ENCODE measurements around the gene EHD2. TPM values are rescaled to one million over a fixed set of nuclear protein-coding genes. Genes with fewer than 3 reads are reported as not detected.
A peak's percentile ranks its signal among the peaks of the same experiment; 100 is the strongest.
"Not testable (repeated sequence)": the region's sequence is repeated elsewhere in the genome, so short reads cannot be mapped to it uniquely, and the experiment has no call there.

Gene EHD2
- total RNA-seq, 3 donors from 2014 or later: 0.26 to 0.66 (median 0.43) TPM

DNA sequence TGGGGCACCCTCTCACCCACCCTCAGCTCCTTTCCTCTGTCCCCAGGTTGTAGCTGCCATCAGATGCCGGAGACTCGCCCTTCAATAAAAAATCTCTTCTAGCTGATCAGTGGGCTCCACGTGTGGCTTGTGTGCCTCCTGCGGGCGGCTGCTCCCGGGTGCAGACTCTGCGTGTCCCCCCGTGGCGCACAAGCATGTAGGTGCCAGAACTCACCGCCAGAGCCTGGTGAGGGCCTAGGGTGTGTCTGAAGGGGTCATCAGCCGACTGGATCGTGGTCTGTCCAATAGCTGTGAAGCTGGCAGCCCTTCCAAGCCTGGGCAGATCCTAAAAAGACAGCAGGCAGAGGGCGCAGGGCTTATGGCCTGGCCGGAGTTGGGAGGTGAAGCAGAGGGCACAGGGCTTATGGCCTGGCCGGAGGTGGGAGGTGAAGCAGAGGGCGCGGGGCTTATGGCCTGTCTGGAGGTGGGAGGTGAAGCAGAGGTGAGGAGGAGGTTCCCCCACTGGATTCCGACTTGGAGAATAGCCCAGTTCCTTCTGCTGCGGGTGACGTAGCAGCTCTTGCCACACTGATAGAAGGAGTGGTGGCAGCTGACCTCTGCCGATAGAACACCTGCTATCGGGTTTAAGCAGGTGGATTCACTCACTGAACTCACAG is 43.9 kb downstream of the EHD2 start:
- no peak for ATAC-seq
- H3K9me3 Mint-ChIP-seq: no peaks in the 10 kb centered on the region
- no peak overlapping the region for H3K4me3 Mint-ChIP-seq
- H3K4me1 Mint-ChIP-seq (ENCODE audit: low read depth): peaks cover 2% of the 10 kb centered on the region
- DNase-seq: no peak
- no peaks in the 10 kb centered on the region for H3K27me3 Mint-ChIP-seq (ENCODE audit: low read depth)
- peaks cover 41% of the 10 kb centered on the region for H3K36me3 Mint-ChIP-seq (ENCODE audit: insufficient read depth)

DNA sequence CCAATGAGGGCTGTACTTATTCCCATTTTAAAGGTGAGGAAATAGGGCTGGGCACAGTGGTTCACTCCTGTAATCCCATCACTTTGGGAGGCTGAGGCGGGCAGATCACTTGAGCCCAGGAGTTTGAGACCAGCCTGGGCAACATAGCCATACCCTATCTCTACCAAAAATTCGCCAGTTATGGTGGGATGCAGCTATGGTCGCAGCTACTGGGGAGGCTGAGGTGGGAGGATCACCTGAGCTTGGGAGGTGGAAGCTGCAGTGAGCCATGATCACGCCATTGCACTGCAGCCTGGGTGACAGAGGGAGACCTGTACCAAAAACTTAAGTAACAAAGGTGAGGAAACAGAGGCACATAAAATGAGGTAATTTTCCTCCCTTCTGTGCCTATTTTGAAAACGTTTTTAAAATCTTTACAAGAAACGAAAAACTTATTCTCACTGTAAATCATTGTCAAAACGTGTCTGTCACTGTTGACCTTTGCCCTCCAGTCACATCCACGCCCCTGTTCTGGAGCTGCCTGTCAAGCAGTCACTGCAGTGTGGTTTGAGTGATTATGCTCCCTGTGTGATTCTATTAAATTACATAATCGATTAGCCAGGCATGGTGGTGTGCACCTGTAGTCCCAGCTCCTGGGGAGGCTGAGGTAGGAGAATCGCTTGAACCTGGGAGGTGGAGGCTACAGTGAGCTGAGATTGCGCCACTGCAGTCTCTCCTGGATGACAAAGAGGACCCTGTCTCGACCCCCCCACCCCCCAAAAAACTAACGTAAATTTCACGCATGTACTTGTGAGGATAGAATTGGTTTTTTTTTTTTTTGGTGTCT is 44.6 kb downstream of the EHD2 start:
- DNase-seq (no peak), ATAC-seq (no peak)
- Mint-ChIP-seq H3K36me3 (ENCODE audit: insufficient read depth) (peaks cover 36% of the 10 kb centered on the region), H3K9me3 (no peaks in the 10 kb centered on the region), H3K4me1 (ENCODE audit: low read depth) (no peaks in the 10 kb centered on the region), H3K27me3 (ENCODE audit: low read depth) (no peaks in the 10 kb centered on the region), H3K4me3 (no peak overlapping the region)

DNA sequence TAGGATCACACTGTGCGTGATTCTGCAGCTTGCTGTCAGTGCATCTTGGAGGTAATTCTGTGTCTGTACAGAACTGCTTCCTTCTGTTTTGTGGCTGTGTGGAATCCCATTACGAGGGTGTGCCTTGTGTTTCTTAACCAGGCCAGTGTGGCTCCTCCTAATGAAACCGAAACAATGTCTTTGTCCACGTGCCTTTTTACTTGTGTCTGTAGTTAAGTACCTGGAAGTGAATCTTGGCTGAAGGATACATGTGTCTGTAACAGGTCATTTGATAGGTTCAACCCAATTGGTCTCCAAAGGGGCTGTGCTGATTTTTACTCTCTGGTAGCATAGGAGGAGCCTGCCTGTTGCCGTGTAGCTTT is 45.2 kb downstream of the EHD2 start:
- Mint-ChIP-seq H3K4me3 (no peak overlapping the region), H3K27me3 (ENCODE audit: low read depth) (no peaks in the 10 kb centered on the region), H3K36me3 (ENCODE audit: insufficient read depth) (peaks cover 30% of the 10 kb centered on the region), H3K4me1 (ENCODE audit: low read depth) (no peaks in the 10 kb centered on the region), H3K9me3 (no peaks in the 10 kb centered on the region)
- no peak for DNase-seq
- no peak for ATAC-seq

DNA sequence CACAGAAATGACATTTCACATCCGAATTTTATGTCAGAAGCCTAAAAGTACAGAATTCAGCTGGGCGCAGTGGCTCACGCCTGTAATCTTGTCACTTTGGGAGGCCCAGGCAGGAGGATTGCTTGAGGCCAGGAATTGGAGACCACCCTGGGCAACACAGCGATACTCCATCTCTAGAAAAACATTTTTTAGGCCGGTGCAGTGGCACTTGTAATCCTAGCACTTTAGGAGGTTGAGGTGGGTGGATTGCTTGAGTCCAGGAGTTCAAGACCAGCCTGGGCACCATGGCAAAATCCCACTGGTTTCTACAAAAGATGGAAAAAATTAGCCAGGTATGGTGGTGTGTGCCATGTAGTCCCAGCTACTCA is 47.4 kb downstream of the EHD2 start:
- DNase-seq (no peak), ATAC-seq (no peak)
- no peaks in the 10 kb centered on the region for H3K27me3 Mint-ChIP-seq (ENCODE audit: low read depth)
- no peaks in the 10 kb centered on the region for H3K4me1 Mint-ChIP-seq (ENCODE audit: low read depth)
- peaks cover 19% of the 10 kb centered on the region for H3K36me3 Mint-ChIP-seq (ENCODE audit: insufficient read depth)
- H3K9me3 Mint-ChIP-seq: no peaks in the 10 kb centered on the region
- no peak overlapping the region for H3K4me3 Mint-ChIP-seq

DNA sequence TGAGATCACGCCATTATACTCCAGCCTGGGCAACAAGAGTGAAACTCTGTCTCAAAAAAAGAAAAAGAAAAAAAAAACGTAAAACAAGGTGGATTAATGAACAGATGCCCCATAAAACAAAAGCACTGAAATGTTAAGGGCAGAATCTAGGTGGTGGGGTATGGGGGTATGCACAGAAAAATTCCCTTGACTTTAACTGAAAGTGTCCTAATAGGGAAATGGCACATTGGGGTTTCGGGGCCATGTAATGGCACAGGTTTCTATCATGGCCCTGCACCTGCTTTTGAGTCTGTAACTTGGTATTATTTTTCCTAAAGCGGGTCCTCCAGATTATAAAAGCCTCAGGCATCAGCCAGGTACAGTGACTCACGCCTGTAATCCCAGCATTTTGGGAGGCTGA is 48.3 kb downstream of the EHD2 start:
- Mint-ChIP-seq H3K27me3 (ENCODE audit: low read depth) (no peaks in the 10 kb centered on the region), H3K4me1 (ENCODE audit: low read depth) (no peaks in the 10 kb centered on the region), H3K4me3 (no peak overlapping the region), H3K36me3 (ENCODE audit: insufficient read depth) (peaks cover 14% of the 10 kb centered on the region), H3K9me3 (no peaks in the 10 kb centered on the region)
- DNase-seq (no peak), ATAC-seq (no peak)

DNA sequence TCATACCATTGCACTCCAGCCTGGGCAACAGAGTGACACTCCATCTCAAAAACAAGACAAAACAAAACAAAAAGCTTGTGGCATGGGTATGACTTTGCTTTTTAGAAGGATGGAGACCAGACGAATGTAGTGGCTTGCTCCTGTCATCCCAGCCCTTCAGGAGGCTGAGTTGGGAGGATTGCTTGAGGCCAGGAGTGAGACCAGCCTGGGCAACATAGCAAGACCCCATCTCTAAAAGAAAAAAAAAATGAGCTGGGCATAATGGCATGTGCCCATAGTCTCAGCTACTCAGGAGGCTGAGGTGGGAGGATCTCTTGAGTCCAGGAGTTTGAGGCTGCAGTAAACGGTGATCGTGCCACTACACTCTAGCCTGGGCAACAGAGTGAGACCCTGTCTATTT is 48.9 kb downstream of the EHD2 start:
- Mint-ChIP-seq H3K27me3 (ENCODE audit: low read depth) (no peaks in the 10 kb centered on the region), H3K4me1 (ENCODE audit: low read depth) (no peaks in the 10 kb centered on the region), H3K36me3 (ENCODE audit: insufficient read depth) (peaks cover 11% of the 10 kb centered on the region), H3K9me3 (no peaks in the 10 kb centered on the region), H3K4me3 (no peak overlapping the region)
- ATAC-seq: no peak
- DNase-seq: no peak

DNA sequence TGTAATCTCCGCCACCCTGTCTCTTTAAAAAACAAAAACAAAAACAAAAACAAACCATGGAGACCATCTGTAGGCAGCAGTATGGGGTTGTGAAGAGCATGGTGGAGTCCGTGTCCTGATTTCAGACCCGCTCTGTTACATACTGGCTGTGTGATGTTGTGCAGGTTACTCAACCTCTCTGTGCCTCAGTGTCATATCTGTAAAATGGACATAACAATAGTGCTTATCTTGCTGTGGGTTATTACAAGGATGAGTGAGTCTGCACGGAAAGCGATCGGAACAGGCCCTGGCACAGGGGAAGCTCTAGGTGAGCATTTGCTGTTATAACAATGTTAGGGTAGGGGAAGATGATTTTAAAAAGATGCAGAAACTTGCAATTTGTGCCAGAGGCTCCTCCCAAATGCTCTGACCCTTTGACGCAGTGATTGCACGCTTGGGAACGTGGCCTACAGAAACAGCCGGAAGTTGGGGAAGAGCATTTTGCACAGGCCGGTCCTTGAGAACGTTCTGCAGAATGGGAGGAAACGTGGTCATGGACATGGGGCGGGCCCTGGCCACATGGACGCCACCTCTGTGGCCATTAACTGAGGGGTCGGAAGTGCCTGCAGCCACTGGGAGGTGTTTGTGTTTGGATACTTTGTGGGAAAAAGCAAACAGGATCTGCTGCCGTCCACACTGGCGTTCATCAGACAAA is 49.5 kb downstream of the EHD2 start:
- Mint-ChIP-seq H3K9me3 (no peaks in the 10 kb centered on the region), H3K27me3 (ENCODE audit: low read depth) (no peaks in the 10 kb centered on the region), H3K36me3 (ENCODE audit: insufficient read depth) (peaks cover 9% of the 10 kb centered on the region), H3K4me3 (no peak overlapping the region), H3K4me1 (ENCODE audit: low read depth) (no peaks in the 10 kb centered on the region)
- no peak for ATAC-seq
- no peak for DNase-seq

DNA sequence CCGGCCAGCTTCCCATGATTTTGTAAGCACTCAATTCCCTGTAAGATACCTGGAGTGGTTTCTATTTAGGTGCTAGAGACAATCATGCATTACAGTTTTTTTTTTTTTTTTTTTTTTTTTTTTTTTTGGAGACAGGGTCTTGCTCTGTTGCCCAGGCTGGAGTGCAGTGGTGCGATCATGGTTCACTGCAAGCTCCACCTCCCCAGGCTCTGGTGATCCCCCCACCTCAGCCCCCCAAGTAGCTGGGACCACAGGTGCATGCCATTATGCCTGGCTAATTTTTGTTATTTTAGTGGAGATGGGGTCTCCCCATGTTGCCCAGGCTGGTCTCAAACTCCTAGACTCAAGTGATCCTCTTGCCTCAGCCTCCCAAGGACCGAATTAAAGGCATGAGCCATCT is 51.5 kb downstream of the EHD2 start:
- not testable (repeated sequence) for ATAC-seq; H3K4me1 Mint-ChIP-seq (ENCODE audit: low read depth); H3K9me3 Mint-ChIP-seq; H3K27me3 Mint-ChIP-seq (ENCODE audit: low read depth); H3K4me3 Mint-ChIP-seq; H3K36me3 Mint-ChIP-seq (ENCODE audit: insufficient read depth); DNase-seq

DNA sequence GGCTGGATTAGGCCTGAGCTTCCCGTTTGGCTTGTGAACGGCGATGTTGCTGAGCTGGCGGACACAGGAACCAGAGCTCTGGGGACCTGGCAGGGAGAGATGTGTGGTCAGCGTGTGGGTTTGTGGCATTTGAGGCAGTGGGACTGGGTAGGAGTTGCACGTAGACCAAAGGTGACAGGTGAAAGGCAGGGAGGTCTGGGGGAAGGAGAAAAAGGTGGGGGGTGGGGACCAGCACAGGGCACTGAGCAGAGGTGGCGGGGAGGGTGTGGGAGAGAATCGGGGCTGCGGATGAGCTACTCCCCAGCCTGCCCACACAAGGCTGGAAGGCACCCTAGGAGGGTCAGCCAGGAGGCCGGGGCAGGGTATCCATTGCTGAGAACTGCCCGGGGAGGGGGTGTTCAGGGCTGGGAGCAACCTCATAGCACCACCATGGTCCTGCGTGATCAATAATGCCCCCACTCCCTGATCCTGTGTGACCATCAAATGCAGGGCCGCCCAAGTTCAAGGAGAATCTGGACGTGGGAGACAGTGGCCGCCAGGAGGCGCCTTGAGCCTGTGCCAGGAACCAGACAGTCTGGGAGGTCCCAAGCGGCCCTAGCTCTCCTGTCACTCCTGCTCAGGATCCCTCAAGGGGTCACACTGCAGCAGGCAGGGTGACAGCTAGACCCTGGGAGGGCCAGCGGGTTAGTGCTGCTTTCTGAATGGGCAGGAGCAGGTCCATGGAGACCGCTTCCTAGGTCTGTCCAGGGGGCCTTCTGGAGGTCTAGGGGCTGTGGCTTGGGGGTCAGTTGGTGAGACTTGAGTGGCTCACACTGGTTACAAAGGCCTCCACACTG is 52.5 kb downstream of the EHD2 start:
- Mint-ChIP-seq H3K9me3 (no peaks in the 10 kb centered on the region), H3K27me3 (ENCODE audit: low read depth) (no peaks in the 10 kb centered on the region), H3K36me3 (ENCODE audit: insufficient read depth) (no peaks in the 10 kb centered on the region), H3K4me3 (no peak overlapping the region), H3K4me1 (ENCODE audit: low read depth) (no peaks in the 10 kb centered on the region)
- DNase-seq: peak; percentile 35
- ATAC-seq: peak; percentile 46 to 51

DNA sequence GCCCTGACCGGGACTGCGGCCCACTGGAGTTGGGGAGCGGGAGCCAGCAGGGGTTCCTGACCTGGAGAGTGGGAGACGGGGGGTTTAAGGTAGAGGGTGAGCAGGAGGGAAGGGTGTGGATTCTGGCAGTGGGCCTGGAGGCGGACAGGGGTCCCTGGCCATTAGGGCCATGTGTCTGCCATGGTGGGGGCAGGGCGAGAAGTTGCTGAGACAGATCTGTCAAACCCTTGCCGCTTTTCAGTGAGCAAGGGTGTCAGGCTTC is 53.1 kb downstream of the EHD2 start:
- H3K9me3 Mint-ChIP-seq: no peaks in the 10 kb centered on the region
- H3K4me1 Mint-ChIP-seq (ENCODE audit: low read depth): no peaks in the 10 kb centered on the region
- no peak overlapping the region for H3K4me3 Mint-ChIP-seq
- H3K36me3 Mint-ChIP-seq (ENCODE audit: insufficient read depth): no peaks in the 10 kb centered on the region
- H3K27me3 Mint-ChIP-seq (ENCODE audit: low read depth): no peaks in the 10 kb centered on the region
- no peak for ATAC-seq
- DNase-seq: no peak

DNA sequence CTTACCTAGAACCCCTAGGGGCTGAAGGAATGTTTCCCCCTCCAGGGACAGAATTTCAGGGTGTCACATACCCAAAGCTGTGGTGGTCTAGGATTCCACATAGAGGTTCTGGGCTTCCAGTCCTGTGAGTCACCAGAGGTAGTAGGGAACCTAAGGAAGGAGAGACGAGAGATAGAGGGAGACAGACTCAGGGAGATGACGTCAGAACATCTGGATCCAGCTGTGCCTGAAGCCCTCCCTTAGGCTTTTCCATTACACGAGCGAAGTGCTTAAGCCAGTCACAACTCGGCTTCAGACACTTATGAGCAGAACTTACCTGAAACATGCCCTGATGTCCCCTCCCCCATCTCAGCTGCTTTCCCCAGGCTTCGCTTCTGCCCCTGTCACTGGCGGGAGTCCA is 53.4 kb downstream of the EHD2 start:
- Mint-ChIP-seq H3K4me3 (no peak overlapping the region), H3K4me1 (ENCODE audit: low read depth) (no peaks in the 10 kb centered on the region), H3K27me3 (ENCODE audit: low read depth) (no peaks in the 10 kb centered on the region), H3K36me3 (ENCODE audit: insufficient read depth) (no peaks in the 10 kb centered on the region), H3K9me3 (no peaks in the 10 kb centered on the region)
- no peak for ATAC-seq
- DNase-seq: no peak

DNA sequence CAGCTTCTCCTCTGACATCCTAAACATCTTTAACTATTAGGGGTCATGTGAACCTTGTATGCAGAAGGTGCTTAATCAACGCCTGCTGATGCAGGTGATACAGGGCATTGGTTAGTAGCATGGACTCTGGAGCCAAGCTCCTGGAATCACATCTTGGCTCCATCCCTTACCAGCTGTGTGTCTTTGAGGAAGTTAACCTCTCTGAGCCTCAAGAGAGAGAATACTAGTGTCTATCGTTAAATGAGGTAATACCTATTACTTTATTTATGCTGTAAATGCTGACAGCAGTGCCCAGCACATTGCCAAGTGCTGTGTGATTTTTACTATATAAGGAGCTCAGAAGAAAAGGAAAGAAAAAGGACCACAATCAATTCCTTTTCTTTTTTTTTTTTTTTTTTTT is 54.1 kb downstream of the EHD2 start:
- Mint-ChIP-seq H3K27me3 (ENCODE audit: low read depth) (no peaks in the 10 kb centered on the region), H3K4me3 (no peak overlapping the region), H3K36me3 (ENCODE audit: insufficient read depth) (no peaks in the 10 kb centered on the region), H3K4me1 (ENCODE audit: low read depth) (no peaks in the 10 kb centered on the region), H3K9me3 (no peaks in the 10 kb centered on the region)
- no peak for ATAC-seq
- DNase-seq: no peak

DNA sequence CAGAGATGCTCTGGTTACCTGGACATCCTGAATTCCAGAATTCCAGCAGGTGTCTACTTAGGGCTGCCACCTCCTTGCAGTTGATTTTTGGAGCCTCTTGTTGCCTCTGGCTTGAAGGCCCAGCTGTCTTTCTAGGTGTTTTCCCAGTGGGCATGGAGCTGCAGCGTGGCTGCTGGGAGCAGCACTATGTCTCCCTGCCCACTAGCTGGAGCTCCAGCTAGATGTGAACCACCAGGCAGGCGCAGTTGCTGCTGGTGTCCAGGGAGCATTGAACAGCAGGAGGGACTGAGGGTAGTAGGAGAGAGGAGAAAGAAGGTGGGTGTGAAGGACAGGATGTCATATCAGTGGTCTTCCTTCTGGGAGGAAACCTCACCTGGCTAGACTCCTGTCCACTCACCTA is 55.4 kb downstream of the EHD2 start:
- Mint-ChIP-seq H3K27me3 (ENCODE audit: low read depth) (no peaks in the 10 kb centered on the region), H3K9me3 (no peaks in the 10 kb centered on the region), H3K4me1 (ENCODE audit: low read depth) (no peaks in the 10 kb centered on the region), H3K4me3 (no peak overlapping the region), H3K36me3 (ENCODE audit: insufficient read depth) (no peaks in the 10 kb centered on the region)
- DNase-seq (no peak), ATAC-seq (no peak)

DNA sequence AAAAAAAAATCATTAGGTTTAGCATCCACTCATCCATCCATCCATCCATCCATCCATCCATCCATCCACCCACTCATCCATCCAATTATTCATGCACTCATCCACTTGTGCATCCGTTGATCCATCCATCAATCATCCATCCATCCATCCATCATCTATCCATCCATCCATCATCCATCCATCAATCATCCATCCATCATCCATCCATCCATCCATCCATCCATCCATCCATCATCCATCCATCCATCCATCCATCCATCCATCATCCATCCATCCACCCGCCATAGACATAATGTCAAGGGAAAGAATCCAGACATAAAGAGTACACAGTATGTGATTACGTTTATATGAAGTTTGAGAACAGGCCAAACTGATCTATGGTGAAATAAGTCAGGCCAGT is 56.3 kb downstream of the EHD2 start:
- Mint-ChIP-seq H3K36me3 (ENCODE audit: insufficient read depth) (no peaks in the 10 kb centered on the region), H3K4me3 (no peak overlapping the region), H3K4me1 (ENCODE audit: low read depth) (no peaks in the 10 kb centered on the region), H3K27me3 (ENCODE audit: low read depth) (no peaks in the 10 kb centered on the region), H3K9me3 (no peaks in the 10 kb centered on the region)
- DNase-seq (no peak), ATAC-seq (no peak)

Measured in activated T-cell treated with anti-CD3 and anti-CD28 coated beads, Interleukin-2, amount 50 U/mL, for 4 hours (primary cell).